Stromal cell of bone marrow (primary cell): ENCODE results near the gene FBL.
A peak's percentile ranks its signal among the peaks of the same experiment; 100 is the strongest.

Source experiments
- DNase-seq: peaks from one replicate; pipeline ENCODE4 v3.0.0-alpha.2; 2012; ENCODE audit warnings: low read depth

FBL gene

GRCh38 chr19:39842693-39843435, 3.3 kb downstream of the FBL start:
- no peak for DNase-seq

- no peak for DNase-seq
Measured at GRCh38 chr19:39841041-39841440, 5.1 kb downstream of the FBL start.

- no peak for DNase-seq
Measured at GRCh38 chr19:39840492-39840891, 5.7 kb downstream of the FBL start.

GRCh38 chr19:39839678-39840327, 6.4 kb downstream of the FBL start:
- DNase-seq, result no peak

GRCh38 chr19:39838569-39838968, 7.6 kb downstream of the FBL start:
- no peak for DNase-seq

- no peak for DNase-seq
Measured at GRCh38 chr19:39837978-39838377, 8.2 kb downstream of the FBL start.

- no peak for DNase-seq
Measured at GRCh38 chr19:39834287-39834841, 11.8 kb downstream of the FBL start.

- peak; percentile 94 for DNase-seq
Measured at GRCh38 chr19:39833464-39834286, 12.5 kb downstream of the FBL start, which contains the start of gene DYRK1B. Gene DYRK1B (minus strand): TSS chr19:39834162. CDS start chr19:39831867, 2,295 bp downstream.

- DNase-seq, result no peak
Measured at GRCh38 chr19:39833160-39833463, 13.1 kb downstream of the FBL start.

- DNase-seq, result peak; percentile 28
Measured at GRCh38 chr19:39832341-39833083, 13.7 kb downstream of the FBL start.

- DNase-seq, result no peak
Measured at GRCh38 chr19:39831679-39832078, 14.5 kb downstream of the FBL start.

GRCh38 chr19:39830847-39831246, 15.3 kb downstream of the FBL start:
- no peak for DNase-seq

GRCh38 chr19:39830406-39830805, 15.8 kb downstream of the FBL start:
- no peak for DNase-seq

- no peak for DNase-seq
Measured at GRCh38 chr19:39829702-39830275, 16.4 kb downstream of the FBL start.

- DNase-seq, result no peak
Measured at GRCh38 chr19:39828654-39829032, 17.5 kb downstream of the FBL start.

GRCh38 chr19:39828015-39828653, 18.0 kb downstream of the FBL start:
- DNase-seq, result no peak

- DNase-seq, result no peak
Measured at GRCh38 chr19:39827216-39827615, 19.0 kb downstream of the FBL start.

GRCh38 chr19:39826311-39826945, 19.8 kb downstream of the FBL start:
- DNase-seq, result no peak

- no peak for DNase-seq
Measured at GRCh38 chr19:39825531-39826076, 20.6 kb downstream of the FBL start.

- no peak for DNase-seq
Measured at GRCh38 chr19:39825093-39825463, 21.1 kb downstream of the FBL start.
